Inflammatory macrophage treated with lipopolysaccharide for 1 hour (primary cell): ENCODE results near the gene ZNF609.
A peak's percentile ranks its signal among the peaks of the same experiment; 100 is the strongest.

Source experiments
- DNase-seq, 2 donors: peaks; one replicate each; pipeline ENCODE4 v3.0.0-alpha.2; 2020 to 2022

Gene ZNF609

DNA sequence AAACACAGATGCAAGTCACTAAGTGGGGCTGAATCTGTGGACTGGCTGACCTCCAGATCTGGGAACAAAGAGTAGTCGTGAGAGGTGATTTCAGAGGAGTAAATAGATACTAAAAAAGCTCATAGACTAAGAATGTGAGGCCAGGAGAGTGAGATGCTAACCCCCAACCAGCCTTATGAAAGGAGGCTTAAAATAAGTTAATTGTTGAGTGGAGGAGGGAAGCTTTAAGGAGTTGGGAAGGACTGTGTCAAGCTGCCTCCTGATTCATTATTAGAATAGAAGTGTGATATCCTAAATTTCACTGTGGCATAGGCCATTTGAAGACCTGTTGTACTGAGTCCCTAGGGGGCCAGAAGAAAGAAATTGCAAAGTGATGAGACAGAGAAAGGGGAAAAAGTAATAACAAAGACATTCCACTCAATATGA is 207.4 kb downstream of the ZNF609 start:
- DNase-seq, result no peak

DNA sequence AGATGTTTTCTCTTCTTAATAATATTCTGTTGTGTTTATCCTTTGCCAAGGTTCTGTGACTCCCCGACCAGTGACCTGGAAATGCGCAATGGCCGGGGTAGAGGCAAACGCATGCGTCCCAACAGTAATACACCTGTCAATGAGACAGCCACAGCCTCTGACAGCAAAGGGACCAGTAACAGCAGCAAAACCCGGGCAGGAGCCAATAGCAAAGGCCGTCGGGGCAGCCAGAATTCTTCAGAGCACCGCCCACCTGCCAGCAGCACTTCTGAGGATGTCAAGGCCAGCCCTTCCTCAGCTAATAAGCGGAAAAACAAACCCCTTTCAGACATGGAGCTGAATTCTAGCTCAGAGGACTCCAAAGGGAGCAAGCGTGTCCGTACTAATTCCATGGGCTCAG is 213.5 kb downstream of the ZNF609 start:
- DNase-seq, result no peak

DNA sequence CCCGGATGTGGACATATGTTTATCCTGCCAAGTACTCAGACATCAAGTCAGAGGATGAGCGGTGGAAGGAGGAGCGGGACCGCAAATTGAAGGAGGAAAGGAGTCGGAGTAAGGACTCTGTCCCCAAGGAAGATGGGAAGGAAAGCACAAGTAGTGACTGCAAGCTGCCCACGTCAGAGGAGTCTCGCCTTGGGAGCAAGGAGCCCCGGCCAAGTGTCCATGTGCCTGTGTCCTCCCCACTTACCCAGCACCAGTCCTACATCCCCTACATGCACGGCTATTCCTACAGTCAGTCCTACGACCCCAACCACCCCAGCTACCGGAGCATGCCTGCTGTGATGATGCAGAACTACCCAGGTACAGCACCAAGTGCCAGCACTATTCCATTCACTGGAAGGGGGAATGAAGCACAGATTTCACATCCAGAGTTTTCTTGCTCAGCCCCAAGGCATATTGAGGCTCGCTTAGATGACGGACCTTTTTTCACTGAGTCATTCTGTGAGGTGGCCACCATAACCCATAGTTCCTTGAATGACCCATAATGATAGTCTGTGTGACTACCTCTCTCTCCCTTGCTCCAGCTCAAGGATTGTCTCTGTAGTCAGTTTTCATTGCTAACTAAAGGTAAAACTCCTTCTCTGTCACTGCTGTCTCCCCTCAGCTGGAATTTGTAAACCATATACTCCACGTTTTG is 217.9 kb downstream of the ZNF609 start:
- DNase-seq, result no peak

- no peak for DNase-seq
Measured at GRCh38 chr15:64680097-64680496, 219.7 kb downstream of the ZNF609 start.

DNA sequence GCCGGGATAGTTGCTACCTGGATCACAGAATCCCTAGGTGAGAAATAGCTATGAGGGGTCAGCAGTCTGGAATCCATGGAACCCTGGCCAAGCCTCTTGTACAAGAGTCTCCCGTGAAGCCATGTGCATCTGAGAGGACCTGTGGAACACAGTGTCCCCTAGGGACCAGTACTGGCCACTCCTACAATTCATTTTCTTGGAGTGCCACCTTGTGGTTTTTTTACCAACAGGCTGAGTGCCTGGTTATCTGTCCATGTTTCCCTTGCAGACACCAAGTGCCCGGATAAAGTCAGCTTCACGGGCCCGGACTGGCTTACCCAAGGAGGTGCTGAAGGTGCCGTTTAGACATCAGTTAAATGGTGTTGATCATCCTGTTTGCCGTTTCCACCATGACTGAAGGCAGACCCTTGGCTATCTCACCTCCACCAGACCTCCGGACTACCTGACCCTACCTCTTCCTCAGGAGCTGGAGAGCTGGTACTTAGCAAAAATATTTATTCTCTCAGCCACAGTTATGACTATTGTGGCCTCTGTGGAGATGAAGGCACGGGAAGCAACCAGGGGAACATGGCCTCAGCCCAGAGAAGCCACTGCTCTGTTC is 221.1 kb downstream of the ZNF609 start:
- DNase-seq, result peak; percentile 30 to 49

DNA sequence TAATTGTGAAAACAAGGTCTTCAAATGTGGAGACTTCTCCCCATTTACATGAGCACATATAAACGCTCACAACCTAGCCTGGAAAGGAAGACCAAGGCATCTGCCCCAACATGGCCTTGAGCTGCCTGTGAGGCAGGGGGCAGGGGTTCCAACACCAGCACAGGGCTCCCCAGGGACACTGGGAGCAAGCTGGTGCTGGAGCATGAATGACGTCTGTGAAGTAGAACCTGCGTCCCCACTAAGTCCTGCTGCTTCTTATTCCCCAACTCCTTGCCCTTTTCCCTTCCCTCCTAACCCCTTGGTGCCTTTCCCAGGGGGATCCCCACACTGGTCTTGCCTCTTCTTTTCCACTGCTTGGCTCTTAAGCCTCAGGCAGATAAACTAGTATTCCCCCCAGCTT is 221.9 kb downstream of the ZNF609 start:
- DNase-seq, result no peak

DNA sequence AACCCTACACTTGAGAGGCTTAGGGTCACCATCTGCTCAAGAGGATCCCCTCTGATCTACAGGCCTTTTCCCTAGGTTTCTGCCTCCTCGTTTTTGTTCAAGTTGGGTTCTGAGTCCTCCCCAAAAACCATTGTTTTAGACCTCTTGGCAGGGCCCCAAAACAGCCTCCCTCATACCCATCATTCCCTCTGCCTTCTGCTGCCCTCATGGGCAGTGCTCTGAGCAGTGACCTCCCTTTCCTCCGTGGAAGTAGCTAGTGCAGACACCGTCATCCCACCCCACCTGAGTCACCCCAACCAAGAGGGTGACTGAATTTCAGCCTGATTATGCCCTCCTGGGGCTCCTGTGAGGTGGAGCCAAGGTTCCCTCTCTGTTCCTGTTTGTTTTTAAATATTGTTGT is 223.0 kb downstream of the ZNF609 start:
- no peak for DNase-seq

- no peak for DNase-seq
Measured at GRCh38 chr15:64685230-64685888, 225.0 kb downstream of the ZNF609 start.

GRCh38 chr15:64686130-64686735 is 225.9 kb downstream of the ZNF609 start:
- peak; percentile 42 to 84 for DNase-seq

DNA sequence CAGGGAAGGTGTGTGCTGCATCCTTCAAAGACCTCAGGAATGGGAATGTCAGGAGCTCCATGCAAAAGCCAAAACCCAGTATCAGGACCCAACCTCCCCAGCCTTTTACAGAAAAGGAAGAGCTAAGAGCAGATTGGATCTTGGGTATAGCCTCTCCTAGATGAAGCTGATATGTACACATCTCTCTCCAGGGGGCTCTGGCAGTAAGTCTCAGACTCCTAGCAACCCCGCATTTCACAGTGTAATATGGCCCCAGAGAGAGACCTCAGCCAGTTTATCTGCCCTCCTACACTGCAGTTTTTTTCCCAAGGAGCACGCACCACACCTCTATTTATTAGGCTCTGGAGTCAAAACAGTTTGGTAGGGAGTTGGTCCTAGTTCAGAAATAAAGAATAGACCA is 226.8 kb downstream of the ZNF609 start:
- no peak for DNase-seq

- no peak for DNase-seq
Measured at GRCh38 chr15:64687688-64688087, 227.3 kb downstream of the ZNF609 start.

GRCh38 chr15:64688770-64689169 is 228.4 kb downstream of the ZNF609 start:
- DNase-seq, result no peak

DNA sequence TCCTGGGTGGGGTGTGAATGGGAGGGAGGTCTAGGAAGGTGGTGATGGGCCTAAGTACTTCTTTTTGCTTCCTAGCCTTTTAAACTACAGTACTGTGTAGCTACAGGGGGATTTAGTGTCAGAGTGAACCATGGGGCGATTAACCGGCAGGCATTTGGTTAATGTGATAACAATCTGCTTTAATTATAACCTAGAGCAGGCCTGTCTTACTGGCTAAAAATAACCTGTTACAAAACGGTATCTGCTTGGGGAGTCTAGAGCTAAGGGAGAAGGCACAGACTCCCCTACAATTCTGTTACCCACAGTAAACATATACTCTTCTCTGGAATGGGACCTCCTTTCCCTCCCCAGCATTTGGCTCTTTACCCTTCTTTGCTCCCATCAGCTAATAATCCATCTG is 229.6 kb downstream of the ZNF609 start:
- DNase-seq, result no peak

GRCh38 chr15:64690578-64691296 is 230.4 kb downstream of the ZNF609 start:
- DNase-seq, result no peak

- peak; percentile 79 to 87 for DNase-seq
Measured at GRCh38 chr15:64691896-64692565, 231.7 kb downstream of the ZNF609 start.

- peak; percentile 96 to 99 for DNase-seq
Measured at GRCh38 chr15:64693134-64693533, 232.8 kb downstream of the ZNF609 start.

- DNase-seq, result peak; percentile 57 to 87
Measured at GRCh38 chr15:64694816-64695215, 234.4 kb downstream of the ZNF609 start.

GRCh38 chr15:64695561-64695992 is 235.2 kb downstream of the ZNF609 start:
- DNase-seq, result peak; percentile 79 to 93

- no peak for DNase-seq
Measured at GRCh38 chr15:64696481-64696880, 236.1 kb downstream of the ZNF609 start.

DNA sequence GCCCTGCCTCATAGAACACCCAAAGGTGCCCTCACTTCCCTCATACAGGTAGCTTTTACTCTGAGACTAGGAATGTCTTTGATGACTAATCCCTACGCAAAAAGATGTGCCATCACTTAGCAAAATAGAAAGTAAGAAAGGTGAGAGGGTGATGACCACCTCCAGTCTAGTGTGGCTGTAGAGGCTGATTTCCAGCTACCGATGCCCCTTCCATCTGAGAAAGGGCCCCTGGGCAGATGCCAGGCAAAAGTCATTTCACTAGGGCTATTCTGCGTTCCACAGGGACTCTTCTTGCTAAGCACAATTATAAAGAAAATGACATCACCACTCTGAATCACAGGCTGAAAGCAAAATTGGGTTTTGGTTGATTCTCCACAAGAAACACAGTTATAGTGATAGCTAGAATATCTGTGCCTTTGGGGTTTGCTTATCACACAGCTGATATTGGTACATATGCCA is 237.6 kb downstream of the ZNF609 start:
- DNase-seq, result no peak

DNA sequence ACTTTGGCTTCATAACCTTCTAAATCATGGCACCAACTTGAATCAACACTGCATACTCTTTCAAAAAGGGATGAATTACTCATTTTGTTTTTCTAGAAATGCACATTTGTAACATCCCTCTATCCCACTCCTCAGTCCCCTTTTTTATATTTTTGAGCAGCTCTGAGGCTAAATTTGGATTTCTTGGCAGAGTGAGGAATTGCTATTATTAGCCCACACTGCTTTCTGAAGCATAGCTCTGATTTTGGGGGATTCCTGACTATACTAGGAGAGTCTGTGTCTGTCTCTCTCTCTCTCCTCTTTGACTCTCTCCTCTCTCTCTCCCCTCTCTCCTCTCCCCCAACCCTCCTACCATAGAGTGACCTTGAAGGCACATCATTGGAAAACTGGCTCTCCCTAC is 238.4 kb downstream of the ZNF609 start:
- no peak for DNase-seq

- DNase-seq, result no peak
Measured at GRCh38 chr15:64699751-64700388, 239.5 kb downstream of the ZNF609 start.
